GM19395 (cell line): ENCODE measurements around the gene ADGRG6.
"Not testable (repeated sequence)": the region's sequence is repeated elsewhere in the genome, so short reads cannot be mapped to it uniquely, and the experiment has no call there.

Source experiments
- ATAC-seq: cut with Tn5 transposase; IDR thresholded peaks from one replicate; pipeline ENCODE4 v1.9.1; 2021; ENCODE audit warnings: mild to moderate bottlenecking, moderate library complexity; ENCODE audit not compliant: unreplicated experiment

The ADGRG6 gene

DNA sequence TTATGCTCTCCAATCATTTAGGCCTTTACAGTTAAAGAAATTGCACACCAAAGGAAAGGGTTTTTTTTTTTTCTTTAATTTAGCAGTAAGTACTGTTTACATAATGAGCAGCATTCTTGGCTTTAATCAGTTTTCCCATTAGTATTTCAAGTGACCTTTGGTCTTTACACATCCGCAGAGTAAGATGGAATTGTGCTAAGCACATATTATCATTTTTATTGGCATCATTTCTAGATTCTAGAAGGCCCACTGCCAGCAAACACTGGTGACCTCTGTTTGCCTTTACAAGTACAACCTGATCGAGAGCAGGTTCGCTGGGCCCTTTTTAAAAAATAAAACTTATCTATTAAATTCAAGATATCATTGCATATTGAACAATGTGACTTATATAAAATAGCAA lies 104.3 kb downstream of the ADGRG6 start:
- no peak for ATAC-seq

DNA sequence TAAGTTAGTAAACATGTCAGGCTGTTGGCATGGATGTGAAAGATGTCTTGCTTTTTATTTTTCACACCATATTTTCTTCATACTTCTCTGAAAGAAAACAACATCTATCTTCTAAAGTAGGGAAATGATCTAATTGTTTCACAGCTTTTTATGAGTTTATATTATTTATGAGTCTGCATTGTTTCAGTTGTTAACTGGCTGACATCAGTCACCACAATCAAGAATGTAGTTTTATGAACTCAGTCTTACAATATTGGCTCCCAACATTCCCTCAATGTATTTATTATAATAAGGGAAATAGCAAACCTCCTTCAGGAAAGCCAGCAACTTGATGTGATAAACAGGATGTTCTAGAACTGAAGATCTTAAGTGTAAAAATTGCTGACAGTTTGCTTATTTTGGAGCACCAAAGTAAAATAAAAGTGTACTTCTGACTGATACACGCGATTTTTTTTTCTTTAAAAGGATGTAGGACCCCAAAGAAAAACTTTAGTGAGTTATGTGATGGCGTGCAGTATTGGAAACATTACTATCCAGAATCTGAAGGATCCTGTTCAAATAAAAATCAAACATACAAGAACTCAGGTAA lies 106.0 kb downstream of the ADGRG6 start:
- ATAC-seq, result no peak

GRCh38 chr6:142408409-142408808 lies 106.6 kb downstream of the ADGRG6 start:
- no peak for ATAC-seq

GRCh38 chr6:142409794-142410193 lies 108.0 kb downstream of the ADGRG6 start:
- ATAC-seq, result no peak

GRCh38 chr6:142411145-142411544 lies 109.3 kb downstream of the ADGRG6 start:
- no peak for ATAC-seq

DNA sequence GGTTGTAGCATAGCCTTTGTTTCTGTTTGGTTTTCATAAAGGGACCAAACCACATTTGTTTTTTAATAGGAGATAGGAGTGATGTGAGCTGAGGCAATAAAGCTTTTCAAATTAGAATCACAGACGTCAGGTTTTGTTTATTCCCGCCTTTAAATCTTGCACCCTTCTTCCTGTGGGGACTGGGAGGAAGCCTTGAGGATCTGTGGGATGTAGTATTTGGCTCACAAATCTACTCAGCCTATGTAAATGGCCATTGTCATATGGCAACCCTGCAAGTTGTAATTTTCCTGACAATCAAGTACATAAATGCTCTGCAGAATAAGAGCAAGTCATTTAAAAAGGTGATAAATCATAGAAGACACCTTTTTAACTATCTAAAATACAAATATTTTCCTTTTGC lies 110.4 kb downstream of the ADGRG6 start:
- ATAC-seq, result no peak

DNA sequence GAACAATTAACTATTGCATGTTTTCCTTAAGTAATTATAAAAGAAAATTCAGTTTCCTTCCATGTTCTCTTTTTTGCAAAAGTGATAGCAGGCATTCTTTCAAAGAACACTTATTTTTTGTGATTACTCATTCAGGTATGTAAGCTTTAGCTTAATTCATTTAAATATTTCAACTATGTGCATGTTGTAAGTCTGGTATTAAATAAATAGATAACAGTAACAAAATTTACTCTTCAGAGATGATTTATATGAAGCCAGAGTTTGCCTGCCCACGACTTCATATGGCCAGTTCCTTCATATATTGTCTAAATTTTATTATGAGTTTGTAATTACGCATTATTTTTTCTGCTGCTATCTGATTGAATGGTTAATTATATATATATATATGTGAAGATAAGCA lies 110.9 kb downstream of the ADGRG6 start:
- ATAC-seq, result no peak

DNA sequence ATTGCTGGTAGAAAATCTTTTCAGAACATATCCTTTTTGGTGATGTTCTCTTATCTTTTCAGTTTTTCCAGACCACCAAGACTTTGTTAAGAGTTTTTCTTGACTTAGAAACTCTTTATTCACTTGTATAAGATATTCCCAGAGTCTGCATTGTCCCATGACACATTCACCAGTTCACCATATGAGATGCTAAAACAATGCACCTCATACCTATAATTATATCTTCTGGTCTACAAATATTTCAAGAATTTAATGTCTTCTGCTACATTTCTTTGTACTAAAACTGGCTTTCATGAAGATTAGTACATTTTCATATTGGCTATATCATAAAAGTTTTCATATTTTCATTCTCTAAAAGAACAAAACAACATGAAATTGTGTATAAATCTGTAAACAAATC lies 111.3 kb downstream of the ADGRG6 start:
- ATAC-seq, result no peak

DNA sequence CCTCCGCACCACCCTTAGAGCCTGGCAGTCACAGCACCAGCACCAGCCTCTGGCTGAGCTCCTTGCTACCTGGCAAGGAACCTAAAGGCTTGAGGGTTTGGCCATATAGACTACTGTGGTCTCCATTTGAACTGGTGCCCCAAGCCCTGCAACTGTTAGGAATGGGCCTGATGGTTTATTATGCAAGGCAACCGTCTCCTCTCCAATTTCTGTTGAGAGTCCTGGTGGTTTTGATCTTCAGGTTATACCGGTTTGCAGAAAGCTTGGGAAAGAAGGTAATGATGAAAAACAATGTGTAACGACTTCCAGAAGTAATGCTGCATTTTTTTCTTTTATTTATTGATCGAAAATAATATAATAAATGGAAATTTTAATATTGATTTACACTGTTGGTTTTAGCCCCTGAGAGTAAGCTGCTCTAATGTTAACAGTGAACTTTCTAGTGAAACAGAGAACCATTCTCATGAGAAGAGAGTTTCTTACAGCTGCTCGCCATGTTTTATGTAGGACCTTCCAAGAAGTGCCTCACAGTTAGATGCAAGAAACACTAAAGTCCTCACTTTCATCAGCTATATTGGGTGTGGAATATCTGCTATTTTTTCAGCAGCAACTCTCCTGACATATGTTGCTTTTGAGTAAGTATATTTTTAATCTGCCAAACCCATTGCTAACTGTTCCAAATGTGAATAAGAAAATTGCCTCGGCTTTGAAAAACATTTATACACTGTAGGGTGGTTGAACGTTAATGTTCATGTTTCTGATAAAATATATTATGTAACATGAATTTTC lies 112.8 kb downstream of the ADGRG6 start:
- ATAC-seq, result no peak

DNA sequence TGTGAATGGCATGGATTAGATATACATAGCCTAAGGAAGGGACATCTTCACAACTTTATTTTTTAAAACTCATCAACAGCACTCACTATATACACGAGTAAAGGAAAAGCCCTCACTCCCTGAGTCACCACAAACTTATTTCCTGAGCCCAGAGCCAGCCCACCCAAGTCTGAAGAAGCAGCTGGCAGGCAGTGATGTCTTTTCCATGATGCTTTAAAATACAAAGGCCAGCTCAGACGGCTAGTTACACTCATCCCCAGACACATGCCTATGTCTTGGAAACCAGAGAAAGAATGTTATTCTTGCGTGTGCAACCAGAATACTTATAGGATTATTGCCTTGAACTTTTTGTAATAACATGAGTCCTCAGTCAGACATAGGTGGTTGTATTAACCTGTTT lies 114.4 kb downstream of the ADGRG6 start:
- no peak for ATAC-seq

- no peak for ATAC-seq
These were observed 114.9 kb downstream of the ADGRG6 start for GRCh38 chr6:142416686-142417085.

DNA sequence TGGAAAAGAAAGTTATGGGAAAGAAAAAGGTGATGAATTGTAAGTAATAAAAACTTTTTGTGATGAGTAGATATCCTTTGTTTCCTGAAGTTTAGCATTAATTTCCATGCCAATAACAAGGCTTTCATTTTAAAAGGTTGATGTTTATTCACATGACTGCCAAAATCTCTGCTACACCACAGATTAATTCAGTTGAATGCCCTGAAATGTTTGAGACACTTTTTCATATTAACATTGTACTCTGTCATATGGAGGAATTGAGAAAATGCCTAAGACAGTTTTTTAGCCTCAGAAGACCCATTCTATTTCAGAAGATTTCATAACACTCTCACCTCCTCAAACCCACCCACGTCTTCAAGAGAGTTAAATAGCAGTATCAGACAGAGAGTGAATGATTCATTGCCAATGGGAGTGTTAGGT lies 115.5 kb downstream of the ADGRG6 start:
- no peak for ATAC-seq

DNA sequence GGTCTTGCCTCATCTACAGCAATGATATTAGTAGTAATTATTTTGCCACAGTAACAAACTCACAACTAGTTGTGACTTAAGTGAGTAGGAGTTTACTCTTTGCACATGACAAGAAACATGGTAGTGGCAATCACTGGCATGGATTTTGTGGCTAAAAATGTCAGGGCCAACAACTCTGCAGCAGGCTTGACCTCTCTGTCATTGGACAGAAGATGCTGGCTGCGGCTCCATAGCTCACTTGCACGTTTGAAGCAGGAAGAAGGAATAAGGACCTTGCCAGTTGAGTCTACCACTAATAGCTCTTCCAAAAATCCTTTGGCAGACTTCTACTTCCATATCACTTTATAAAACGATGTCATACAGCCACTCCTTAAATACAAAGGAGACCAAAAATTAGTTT lies 117.3 kb downstream of the ADGRG6 start:
- no peak for ATAC-seq

DNA sequence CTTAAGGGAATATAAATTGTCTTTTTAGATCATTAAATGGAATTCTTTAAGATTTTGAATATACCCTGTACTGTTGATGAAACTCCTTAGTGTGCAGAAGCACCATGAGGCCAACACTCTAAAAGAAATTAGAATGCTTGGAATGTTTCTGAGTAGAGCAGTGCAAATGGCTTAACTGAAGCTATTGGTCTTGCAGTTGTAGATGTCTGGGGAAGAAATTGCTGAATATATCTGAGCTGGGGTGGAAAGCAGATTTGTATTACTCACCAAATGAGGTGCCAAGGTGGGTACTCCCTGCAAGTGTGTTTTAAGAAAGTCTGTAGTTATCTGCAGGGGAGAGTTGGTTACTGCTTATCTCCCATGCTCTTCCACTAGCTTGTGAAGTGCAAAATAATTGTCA lies 119.0 kb downstream of the ADGRG6 start:
- ATAC-seq, result no peak

- ATAC-seq, result no peak
These were observed 119.7 kb downstream of the ADGRG6 start for GRCh38 chr6:142421285-142422117.

DNA sequence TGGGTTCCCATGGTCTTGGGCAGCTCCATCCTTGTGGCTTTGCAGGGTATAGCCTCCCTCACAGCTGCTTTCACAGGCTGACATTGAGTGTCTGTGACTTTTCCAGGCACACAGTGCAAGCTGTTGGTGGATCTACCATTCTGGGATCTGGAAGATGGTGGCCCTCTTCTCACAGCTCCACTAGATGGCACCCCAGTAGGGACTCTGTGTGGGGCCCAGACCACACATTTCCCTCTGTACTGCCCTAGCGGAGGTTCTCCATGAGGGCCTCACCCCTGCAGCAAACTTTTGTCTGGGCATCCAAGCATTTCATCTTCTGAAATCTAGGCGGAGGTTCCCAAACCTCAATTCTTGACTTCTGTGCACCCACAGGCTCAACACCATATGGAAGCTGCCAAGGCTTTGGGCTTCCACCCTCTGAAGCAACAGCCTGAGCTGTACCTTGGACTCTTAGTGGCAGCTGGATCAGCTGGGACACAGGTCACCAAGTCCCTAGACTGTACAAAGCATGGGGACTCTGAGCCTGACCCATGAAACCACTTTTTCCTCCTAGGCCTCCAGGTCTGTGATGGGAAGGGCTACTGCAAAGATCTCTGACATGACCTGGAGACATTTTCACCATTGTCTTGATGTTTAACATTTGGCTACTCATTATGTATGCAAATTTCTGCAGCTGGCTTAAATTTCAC lies 124.8 kb downstream of the ADGRG6 start:
- not testable (repeated sequence) for ATAC-seq

- ATAC-seq, result not testable (repeated sequence)
These were observed 126.7 kb downstream of the ADGRG6 start for GRCh38 chr6:142428468-142428867.

- no peak for ATAC-seq
These were observed 127.4 kb downstream of the ADGRG6 start for GRCh38 chr6:142429195-142429594.

- ATAC-seq, result no peak
These were observed 131.6 kb downstream of the ADGRG6 start for GRCh38 chr6:142433419-142433818.

GRCh38 chr6:142438898-142439297 lies 137.1 kb downstream of the ADGRG6 start:
- ATAC-seq, result no peak

DNA sequence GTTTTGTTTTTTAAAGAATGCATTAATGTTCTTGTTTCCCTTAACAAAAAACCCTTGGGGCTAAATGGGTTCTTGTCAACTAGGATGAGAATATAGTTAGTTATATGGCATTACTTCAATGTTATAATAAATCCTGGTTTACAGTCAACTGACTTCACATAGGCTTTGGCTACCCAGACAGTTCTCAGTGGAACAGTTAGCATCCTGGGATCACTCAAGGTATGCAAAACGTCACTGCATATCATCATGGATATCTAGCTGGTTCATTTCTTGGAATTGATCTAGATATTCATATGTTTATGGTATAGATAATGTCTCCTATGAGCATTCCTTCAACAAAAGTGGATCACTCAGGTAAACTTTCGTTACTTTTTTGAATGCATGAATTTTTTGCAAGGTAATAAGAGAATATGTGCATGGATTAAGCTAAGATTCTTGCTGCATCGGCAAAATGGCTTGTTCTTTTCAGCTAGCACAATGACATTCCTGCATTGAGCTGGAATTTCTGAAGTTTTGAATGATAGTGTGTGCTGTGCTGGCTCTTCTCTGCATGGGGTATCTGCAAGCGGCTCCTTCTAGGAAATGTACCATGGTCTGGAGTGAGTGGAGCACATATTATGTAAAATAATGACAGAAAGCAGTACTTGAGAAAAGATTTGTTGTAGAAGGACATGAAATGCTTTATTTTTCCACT lies 138.9 kb downstream of the ADGRG6 start:
- ATAC-seq, result no peak
